SU-DHL-6 (cell line): ENCODE data around the gene RPL11.

Source experiments
- H2AFZ ChIP-seq: fragments of 200-600 bp; sonication (generic); 2 replicates; pipeline ENCODE4 v1.6.1; 2014; ENCODE audit warnings: low read depth, mild to moderate bottlenecking, moderate library complexity, mixed read lengths, antibody characterized with exemption, low read length; ENCODE audit not compliant: severe bottlenecking
- H3F3A ChIP-seq: fragments of 200-600 bp; shearing (Covaris generic); 2 replicates; pipeline ENCODE4 v1.6.0; 2016; ENCODE audit warnings: antibody characterized with exemption, mild to moderate bottlenecking; ENCODE audit not compliant: insufficient read depth
- H3K27ac ChIP-seq: fragments of 200-600 bp; sonication (generic); 2 replicates; pipeline ENCODE4 v1.5.1; 2016; ENCODE audit warnings: low read depth, mild to moderate bottlenecking, low read length, moderate library complexity, mixed read lengths
- H3K27me3 ChIP-seq: fragments of 200-600 bp; sonication (generic), shearing (Covaris generic); 2 replicates; pipeline ENCODE4 v1.6.0; 2014; ENCODE audit warnings: mild to moderate bottlenecking, low read length
- H3K36me3 ChIP-seq: fragments of 200-600 bp; sonication (generic); 2 replicates; pipeline ENCODE4 v1.6.1; 2014; ENCODE audit warnings: mild to moderate bottlenecking, low read length, mixed read lengths
- H3K4me2 ChIP-seq: fragments of 300-600, 200-600 bp; shearing (Covaris generic), sonication (generic); 2 replicates; pipeline ENCODE4 v1.6.0; 2014; ENCODE audit warnings: low read length, low read depth, mild to moderate bottlenecking; ENCODE audit not compliant: poor library complexity, severe bottlenecking
- H3K4me3 ChIP-seq: fragments of 200-600 bp; sonication (generic); 2 replicates; pipeline ENCODE4 v1.5.1; 2014; ENCODE audit warnings: antibody characterized with exemption, low read length, mild to moderate bottlenecking, mixed read lengths; ENCODE audit not compliant: insufficient read depth, poor library complexity, severe bottlenecking
- H3K79me2 ChIP-seq: fragments of 200-600 bp; sonication (generic); 2 replicates; pipeline ENCODE4 v1.6.1; 2014; ENCODE audit warnings: mild to moderate bottlenecking, low read length, moderate library complexity; ENCODE audit not compliant: insufficient read depth
- H3K9ac ChIP-seq: fragments of 200-600 bp; sonication (generic); 2 replicates; pipeline ENCODE4 v1.7.0; 2014; ENCODE audit warnings: mild to moderate bottlenecking, low read length
- H3K9me2 ChIP-seq: fragments of 200-600 bp; sonication (generic); replicated peaks from 2 replicates; pipeline ENCODE4 v1.6.1; 2014; ENCODE audit warnings: low read length; ENCODE audit not compliant: insufficient read depth
- H3K9me3 ChIP-seq: fragments of 200-600 bp; sonication (generic); 2 replicates; pipeline ENCODE4 v1.6.1; 2014; ENCODE audit warnings: low read length, mixed read lengths; ENCODE audit not compliant: insufficient read depth
- H4K20me1 ChIP-seq: fragments of 200-600 bp; sonication (generic); 2 replicates; pipeline ENCODE4 v1.6.1; 2014; ENCODE audit warnings: low read depth, mild to moderate bottlenecking, antibody characterized with exemption, low read length, moderate library complexity, mixed read lengths
- EZH2phosphoT487 ChIP-seq: fragments of 200-600 bp; sonication (generic), shearing (Covaris generic); conservative IDR thresholded peaks from 2 replicates; pipeline ENCODE4 v1.6.1; 2018; ENCODE audit warnings: mild to moderate bottlenecking, antibody characterized with exemption, low read length, moderate library complexity, mixed read lengths
- TF ChIP-seq, protein P1 (sequence below): fragments of 200-600 bp; sonication (generic); IDR thresholded peaks from one replicate; pipeline ENCODE4 v1.5.1; 2017; ENCODE audit warnings: antibody characterized with exemption, mild to moderate bottlenecking, low read length, moderate library complexity; ENCODE audit not compliant: insufficient read depth, poor library complexity, severe bottlenecking

RPL11 gene

DNA sequence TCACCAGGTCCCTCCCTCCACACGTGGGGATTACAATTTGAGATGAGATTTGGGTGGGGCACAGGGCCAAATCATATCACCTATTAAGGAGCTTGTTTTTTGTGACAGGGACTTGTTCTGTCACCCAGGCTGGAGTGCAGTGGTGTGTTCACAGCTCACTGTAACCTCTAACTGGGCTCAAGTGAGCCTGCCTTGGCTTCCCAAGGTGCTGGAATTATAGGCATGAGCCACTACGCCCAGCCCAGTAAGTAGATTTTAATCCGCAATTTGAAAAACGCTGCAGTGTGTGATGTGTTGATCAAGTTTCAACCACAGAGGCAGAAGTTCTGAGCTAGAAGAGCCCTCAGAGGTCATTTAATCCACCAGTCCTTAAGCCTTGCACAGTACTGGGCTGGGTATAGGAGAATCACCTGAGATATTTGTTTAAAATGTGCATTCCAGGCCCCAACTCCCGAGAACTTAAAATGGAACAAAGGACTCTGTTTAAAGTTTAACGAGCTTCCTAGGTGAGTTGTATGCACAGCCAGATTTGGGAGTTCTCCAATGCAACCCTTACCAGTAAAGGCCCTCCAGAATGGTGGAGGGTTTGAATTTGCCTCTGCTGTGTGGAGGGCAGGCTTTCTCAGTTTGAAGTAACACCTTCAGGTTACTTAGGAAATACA lies 13.4 kb downstream of the RPL11 start:
- H4K20me1 ChIP-seq: peaks cover 10% of the 10 kb centered on the region; the same call in 1 of the 2 replicates
- H3K4me3 ChIP-seq: no peak overlapping the region
- H3K9me2 ChIP-seq: no peaks in the 10 kb centered on the region
- H3K9ac ChIP-seq: no peak overlapping the region
- TF ChIP-seq EZH2phosphoT487: no peak
- TF ChIP-seq, protein P1, sequence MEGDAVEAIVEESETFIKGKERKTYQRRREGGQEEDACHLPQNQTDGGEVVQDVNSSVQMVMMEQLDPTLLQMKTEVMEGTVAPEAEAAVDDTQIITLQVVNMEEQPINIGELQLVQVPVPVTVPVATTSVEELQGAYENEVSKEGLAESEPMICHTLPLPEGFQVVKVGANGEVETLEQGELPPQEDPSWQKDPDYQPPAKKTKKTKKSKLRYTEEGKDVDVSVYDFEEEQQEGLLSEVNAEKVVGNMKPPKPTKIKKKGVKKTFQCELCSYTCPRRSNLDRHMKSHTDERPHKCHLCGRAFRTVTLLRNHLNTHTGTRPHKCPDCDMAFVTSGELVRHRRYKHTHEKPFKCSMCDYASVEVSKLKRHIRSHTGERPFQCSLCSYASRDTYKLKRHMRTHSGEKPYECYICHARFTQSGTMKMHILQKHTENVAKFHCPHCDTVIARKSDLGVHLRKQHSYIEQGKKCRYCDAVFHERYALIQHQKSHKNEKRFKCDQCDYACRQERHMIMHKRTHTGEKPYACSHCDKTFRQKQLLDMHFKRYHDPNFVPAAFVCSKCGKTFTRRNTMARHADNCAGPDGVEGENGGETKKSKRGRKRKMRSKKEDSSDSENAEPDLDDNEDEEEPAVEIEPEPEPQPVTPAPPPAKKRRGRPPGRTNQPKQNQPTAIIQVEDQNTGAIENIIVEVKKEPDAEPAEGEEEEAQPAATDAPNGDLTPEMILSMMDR: no peak
- peaks cover 22% of the 10 kb centered on the region for H3F3A ChIP-seq
- H3K27ac ChIP-seq: no peak overlapping the region
- no peaks in the 10 kb centered on the region for H3K27me3 ChIP-seq
- no peaks in the 10 kb centered on the region for H3K9me3 ChIP-seq
- no peak overlapping the region for H2AFZ ChIP-seq
- peaks cover 14% of the 10 kb centered on the region; the same call in 1 of the 2 replicates for H3K79me2 ChIP-seq
- H3K36me3 ChIP-seq: peaks cover 9% of the 10 kb centered on the region
- no peak overlapping the region for H3K4me2 ChIP-seq

DNA sequence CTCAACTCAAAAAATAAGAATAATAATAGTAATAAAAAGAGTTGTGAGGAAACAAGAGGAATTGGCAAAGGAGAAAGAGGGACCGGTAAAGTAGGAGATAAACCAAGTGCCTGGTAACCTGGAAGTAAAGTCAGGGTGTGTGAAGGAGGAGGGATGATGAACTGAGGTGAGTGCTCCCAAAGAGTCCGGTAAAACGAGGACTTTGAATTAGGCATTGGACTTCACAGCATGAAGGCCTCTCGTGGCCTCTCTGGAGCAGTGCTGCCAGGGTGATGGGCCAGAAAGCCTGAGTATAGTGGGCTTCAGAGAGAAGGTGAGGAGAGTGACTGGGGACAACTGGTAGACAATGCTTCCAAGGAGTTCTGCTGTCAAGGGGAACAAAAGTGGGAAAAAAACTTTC lies 17.6 kb downstream of the RPL11 start:
- no peaks in the 10 kb centered on the region for H3K36me3 ChIP-seq
- no peak overlapping the region for H3K9ac ChIP-seq
- H3F3A ChIP-seq: peaks cover 3% of the 10 kb centered on the region; the same call in 1 of the 2 replicates
- H3K27me3 ChIP-seq: no peaks in the 10 kb centered on the region
- H3K9me2 ChIP-seq: no peaks in the 10 kb centered on the region
- no peak overlapping the region for H3K4me2 ChIP-seq
- TF ChIP-seq, protein P1: no peak
- TF ChIP-seq EZH2phosphoT487: no peak
- no peak overlapping the region for H3K27ac ChIP-seq
- no peaks in the 10 kb centered on the region for H3K9me3 ChIP-seq
- H2AFZ ChIP-seq: no peak overlapping the region
- H3K4me3 ChIP-seq: no peak overlapping the region
- H4K20me1 ChIP-seq: no peaks in the 10 kb centered on the region
- H3K79me2 ChIP-seq: peaks cover 10% of the 10 kb centered on the region; the same call in 1 of the 2 replicates

GRCh38 chr1:23718482-23718881 lies 26.9 kb downstream of the RPL11 start:
- H2AFZ ChIP-seq: no peak overlapping the region
- no peak overlapping the region for H3K27ac ChIP-seq
- H3K9me2 ChIP-seq: no peaks in the 10 kb centered on the region
- H3K4me2 ChIP-seq: no peak overlapping the region
- H3K79me2 ChIP-seq: no peaks in the 10 kb centered on the region
- H4K20me1 ChIP-seq: no peaks in the 10 kb centered on the region
- no peaks in the 10 kb centered on the region for H3K9me3 ChIP-seq
- no peaks in the 10 kb centered on the region for H3K27me3 ChIP-seq
- peaks cover 7% of the 10 kb centered on the region for H3F3A ChIP-seq
- no peak for TF ChIP-seq EZH2phosphoT487
- TF ChIP-seq, protein P1: peak; percentile 53
- H3K4me3 ChIP-seq: no peak overlapping the region
- H3K36me3 ChIP-seq: no peaks in the 10 kb centered on the region
- no peak overlapping the region for H3K9ac ChIP-seq
